ENCODE data around the gene LRP3.

DNA sequence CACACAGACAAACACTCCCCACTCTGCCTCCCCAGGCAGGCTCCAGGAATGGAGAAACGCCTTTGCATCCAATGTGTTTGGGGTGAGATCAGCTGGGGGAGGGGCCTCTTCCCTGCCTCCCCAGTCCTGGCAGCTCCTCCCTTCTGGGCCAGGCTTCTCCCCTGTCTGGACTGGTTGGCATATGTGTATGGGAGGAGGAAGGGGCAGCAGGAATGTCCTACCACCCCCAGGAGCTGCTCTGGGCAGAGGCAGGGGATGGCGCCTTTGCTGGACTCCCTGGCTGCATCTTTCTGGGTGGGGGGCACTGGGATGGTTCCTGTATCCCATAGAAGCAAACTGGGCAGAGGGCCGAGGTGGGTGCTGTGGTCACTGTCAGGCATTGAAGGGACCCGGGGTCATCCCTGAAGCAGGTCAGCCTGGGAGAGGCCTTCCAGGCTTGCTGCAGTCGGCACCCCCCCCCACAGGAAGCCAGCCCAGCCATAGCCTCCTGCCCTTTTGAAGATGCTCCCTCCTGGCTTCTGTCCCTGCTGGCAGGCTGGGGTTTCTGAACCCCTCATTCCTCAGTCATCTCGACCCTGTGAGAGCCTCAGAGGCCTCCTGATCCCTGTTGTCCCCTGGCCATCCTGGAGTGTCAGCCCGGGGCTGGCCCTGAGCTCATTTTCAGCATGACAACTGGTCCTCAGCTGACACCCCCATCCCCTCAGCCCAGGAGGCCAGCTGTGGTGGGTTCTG lies 52.7 kb downstream of the LRP3 start:
- no peak for TF ChIP-seq POLR2AphosphoS5 (IDR thresholded peaks at IDR 0.05)
- TF ChIP-seq, protein P1, sequence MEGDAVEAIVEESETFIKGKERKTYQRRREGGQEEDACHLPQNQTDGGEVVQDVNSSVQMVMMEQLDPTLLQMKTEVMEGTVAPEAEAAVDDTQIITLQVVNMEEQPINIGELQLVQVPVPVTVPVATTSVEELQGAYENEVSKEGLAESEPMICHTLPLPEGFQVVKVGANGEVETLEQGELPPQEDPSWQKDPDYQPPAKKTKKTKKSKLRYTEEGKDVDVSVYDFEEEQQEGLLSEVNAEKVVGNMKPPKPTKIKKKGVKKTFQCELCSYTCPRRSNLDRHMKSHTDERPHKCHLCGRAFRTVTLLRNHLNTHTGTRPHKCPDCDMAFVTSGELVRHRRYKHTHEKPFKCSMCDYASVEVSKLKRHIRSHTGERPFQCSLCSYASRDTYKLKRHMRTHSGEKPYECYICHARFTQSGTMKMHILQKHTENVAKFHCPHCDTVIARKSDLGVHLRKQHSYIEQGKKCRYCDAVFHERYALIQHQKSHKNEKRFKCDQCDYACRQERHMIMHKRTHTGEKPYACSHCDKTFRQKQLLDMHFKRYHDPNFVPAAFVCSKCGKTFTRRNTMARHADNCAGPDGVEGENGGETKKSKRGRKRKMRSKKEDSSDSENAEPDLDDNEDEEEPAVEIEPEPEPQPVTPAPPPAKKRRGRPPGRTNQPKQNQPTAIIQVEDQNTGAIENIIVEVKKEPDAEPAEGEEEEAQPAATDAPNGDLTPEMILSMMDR (IDR thresholded peaks at IDR 0.05) = no peak
- no peak for TF ChIP-seq EP300 (IDR thresholded peaks at IDR 0.05)
- TF ChIP-seq POLR2A (IDR thresholded peaks at IDR 0.05) = no peak
